ENCODE measurements around the gene CASQ2. TPM values are rescaled to one million over a fixed set of nuclear protein-coding genes. Genes with fewer than 3 reads are reported as not detected.

The CASQ2 gene
- total and polyA plus RNA-seq, 2 of the 13 experiments (the other 11 are each of a cell fraction or from before 2014, with no cell fraction given): not detected

DNA sequence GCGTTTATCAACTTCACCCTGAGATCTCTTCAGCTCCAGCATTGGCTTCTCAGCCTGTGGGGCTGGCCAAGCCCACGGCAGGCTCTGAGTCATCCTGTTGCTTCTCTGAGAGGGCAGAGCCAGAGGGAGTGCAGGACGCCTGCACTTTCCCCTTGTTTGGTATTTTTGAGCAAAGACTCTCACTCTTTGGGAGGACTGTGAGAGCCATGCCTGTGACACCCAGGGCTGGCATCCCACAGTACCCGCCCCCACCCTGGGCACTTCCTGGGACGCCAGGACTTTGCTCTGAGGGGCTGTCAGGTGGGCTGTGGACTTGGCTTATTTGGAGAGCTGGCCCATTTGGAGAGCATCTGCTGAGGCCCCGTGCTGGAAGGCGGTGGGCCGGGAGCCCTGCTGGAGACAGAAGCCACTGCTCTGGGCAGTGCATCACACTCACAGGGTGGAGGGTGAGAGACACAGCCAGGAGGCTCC is 89.3 kb downstream of the CASQ2 start:
- BruUV-seq (replicated peaks): no TSS peak
- no peaks in the 10 kb centered on the region for H3K79me2 ChIP-seq (ENCODE audit: insufficient read depth, low read length)
- DNase-seq (ENCODE audit: low spot score): no peak
- H3K9ac ChIP-seq (ENCODE audit: insufficient read depth, low read depth, low read length): no peak overlapping the region
- H4K20me1 ChIP-seq (ENCODE audit: insufficient read depth, low read length): no peaks in the 10 kb centered on the region
- H3K27ac ChIP-seq (ENCODE audit: extremely low read length, insufficient read depth, low read length): no peak overlapping the region
- ChIA-PET POLR2A (no interaction called here), CTCF (ENCODE audit: low intra/inter-chr PET ratio, low total read pairs) (no interaction called here)
- no peaks in the 10 kb centered on the region for H3K27me3 ChIP-seq (ENCODE audit: control insufficient read depth in 1 of 2, insufficient read depth in 2 of 2, low read length in 2 of 2)
- no peak overlapping the region for H3K4me2 ChIP-seq (ENCODE audit: low read depth, low read length)
- no peak overlapping the region for H2AFZ ChIP-seq (ENCODE audit: low read length)
- no peak overlapping the region for H3K4me3 ChIP-seq (replicated peaks in 1 of 3; ENCODE audit: insufficient read depth in 1 of 3, low read depth in 2 of 3, low read length in 3 of 3)
- H3K9me3 ChIP-seq (ENCODE audit: low read length): no peaks in the 10 kb centered on the region
- peaks cover 2 to 23% of the 10 kb centered on the region in 2 experiments; a peak in 4 of 5 replicates for H3K36me3 ChIP-seq (replicated peaks in 1 of 2; ENCODE audit: control insufficient read depth in 1 of 2, insufficient read depth in 2 of 2, low read length in 2 of 2)
- no peak for ATAC-seq
- 100% methylated on average over 6 of the region's 8 CpGs for WGBS (ENCODE audit: low lambda C conversion rate)
- H3K4me1 ChIP-seq (ENCODE audit: insufficient read depth, low read length): no peaks in the 10 kb centered on the region
- intact Hi-C loops (cut with micrococcal nuclease; ENCODE audit: unreplicated experiment): no loop called here
- no peak for FAIRE-seq
- in situ Hi-C loops (cut with HindIII; ENCODE audit: extremely low pct_ligation_motif_present, low pct_unique_long_range_greater_than_20kb): no loop called here
- no peak for TF ChIP-seq ARNT2 (CRISPR knock-in tag; IDR thresholded peaks at IDR 0.05; ENCODE audit: low read depth)
- TF ChIP-seq ZNF263 (CRISPR knock-in tag; IDR thresholded peaks at IDR 0.05): no peak
- TF ChIP-seq ZNF333 (CRISPR knock-in tag; IDR thresholded peaks at IDR 0.05; ENCODE audit: borderline replicate concordance): no peak
- TF ChIP-seq ZNF329 (CRISPR knock-in tag; IDR thresholded peaks at IDR 0.05; ENCODE audit: low read depth): no peak
- TF ChIP-seq ZFP41 (CRISPR knock-in tag; IDR thresholded peaks at IDR 0.05; ENCODE audit: borderline replicate concordance): no peak
- TF ChIP-seq, protein P1, sequence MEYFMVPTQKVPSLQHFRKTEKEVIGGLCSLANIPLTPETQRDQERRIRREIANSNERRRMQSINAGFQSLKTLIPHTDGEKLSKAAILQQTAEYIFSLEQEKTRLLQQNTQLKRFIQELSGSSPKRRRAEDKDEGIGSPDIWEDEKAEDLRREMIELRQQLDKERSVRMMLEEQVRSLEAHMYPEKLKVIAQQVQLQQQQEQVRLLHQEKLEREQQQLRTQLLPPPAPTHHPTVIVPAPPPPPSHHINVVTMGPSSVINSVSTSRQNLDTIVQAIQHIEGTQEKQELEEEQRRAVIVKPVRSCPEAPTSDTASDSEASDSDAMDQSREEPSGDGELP (IDR thresholded peaks at IDR 0.05; ENCODE audit: borderline replicate concordance, low read depth): no peak
- no peak for TF ChIP-seq ZNF781 (CRISPR knock-in tag; IDR thresholded peaks at IDR 0.05; ENCODE audit: borderline replicate concordance, not compliant biosample characterization)
- TF ChIP-seq NR1H2 (CRISPR knock-in tag; IDR thresholded peaks at IDR 0.05; ENCODE audit: borderline replicate concordance, low read depth): no peak
- TF ChIP-seq, protein P2, sequence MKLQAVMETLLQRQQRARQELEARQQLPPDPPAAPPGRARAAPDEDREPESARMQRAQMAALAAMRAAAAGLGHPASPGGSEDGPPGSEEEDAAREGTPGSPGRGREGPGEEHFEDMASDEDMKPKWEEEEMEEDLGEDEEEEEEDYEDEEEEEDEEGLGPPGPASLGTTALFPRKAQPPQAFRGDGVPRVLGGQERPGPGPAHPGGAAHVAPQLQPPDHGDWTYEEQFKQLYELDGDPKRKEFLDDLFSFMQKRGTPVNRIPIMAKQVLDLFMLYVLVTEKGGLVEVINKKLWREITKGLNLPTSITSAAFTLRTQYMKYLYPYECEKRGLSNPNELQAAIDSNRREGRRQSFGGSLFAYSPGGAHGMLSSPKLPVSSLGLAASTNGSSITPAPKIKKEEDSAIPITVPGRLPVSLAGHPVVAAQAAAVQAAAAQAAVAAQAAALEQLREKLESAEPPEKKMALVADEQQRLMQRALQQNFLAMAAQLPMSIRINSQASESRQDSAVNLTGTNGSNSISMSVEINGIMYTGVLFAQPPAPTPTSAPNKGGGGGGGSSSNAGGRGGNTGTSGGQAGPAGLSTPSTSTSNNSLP (IDR thresholded peaks at IDR 0.05; ENCODE audit: low read depth, low read length): no peak
- TF ChIP-seq, protein P3, sequence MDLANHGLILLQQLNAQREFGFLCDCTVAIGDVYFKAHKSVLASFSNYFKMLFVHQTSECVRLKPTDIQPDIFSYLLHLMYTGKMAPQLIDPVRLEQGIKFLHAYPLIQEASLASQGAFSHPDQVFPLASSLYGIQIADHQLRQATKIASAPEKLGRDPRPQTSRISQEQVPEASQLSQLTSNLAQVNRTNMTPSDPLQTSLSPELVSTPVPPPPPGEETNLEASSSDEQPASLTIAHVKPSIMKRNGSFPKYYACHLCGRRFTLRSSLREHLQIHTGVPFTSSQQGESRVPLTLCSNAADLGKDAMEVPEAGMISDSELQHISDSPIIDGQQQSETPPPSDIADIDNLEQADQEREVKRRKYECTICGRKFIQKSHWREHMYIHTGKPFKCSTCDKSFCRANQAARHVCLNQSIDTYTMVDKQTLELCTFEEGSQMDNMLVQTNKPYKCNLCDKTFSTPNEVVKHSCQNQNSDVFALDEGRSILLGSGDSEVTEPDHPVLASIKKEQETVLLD (CRISPR knock-in tag; IDR thresholded peaks at IDR 0.05; ENCODE audit: low read depth): no peak
- TF ChIP-seq ZBTB7B (CRISPR knock-in tag; IDR thresholded peaks at IDR 0.05): no peak
- TF ChIP-seq, protein P4, sequence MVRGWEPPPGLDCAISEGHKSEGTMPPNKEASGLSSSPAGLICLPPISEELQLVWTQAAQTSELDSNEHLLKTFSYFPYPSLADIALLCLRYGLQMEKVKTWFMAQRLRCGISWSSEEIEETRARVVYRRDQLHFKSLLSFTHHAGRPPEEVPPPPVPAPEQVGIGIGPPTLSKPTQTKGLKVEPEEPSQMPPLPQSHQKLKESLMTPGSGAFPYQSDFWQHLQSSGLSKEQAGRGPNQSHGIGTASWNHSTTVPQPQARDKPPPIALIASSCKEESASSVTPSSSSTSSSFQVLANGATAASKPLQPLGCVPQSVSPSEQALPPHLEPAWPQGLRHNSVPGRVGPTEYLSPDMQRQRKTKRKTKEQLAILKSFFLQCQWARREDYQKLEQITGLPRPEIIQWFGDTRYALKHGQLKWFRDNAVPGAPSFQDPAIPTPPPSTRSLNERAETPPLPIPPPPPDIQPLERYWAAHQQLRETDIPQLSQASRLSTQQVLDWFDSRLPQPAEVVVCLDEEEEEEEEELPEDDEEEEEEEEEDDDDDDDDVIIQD (CRISPR knock-in tag; IDR thresholded peaks at IDR 0.05; ENCODE audit: low read depth): no peak
- TF ChIP-seq, protein P5, sequence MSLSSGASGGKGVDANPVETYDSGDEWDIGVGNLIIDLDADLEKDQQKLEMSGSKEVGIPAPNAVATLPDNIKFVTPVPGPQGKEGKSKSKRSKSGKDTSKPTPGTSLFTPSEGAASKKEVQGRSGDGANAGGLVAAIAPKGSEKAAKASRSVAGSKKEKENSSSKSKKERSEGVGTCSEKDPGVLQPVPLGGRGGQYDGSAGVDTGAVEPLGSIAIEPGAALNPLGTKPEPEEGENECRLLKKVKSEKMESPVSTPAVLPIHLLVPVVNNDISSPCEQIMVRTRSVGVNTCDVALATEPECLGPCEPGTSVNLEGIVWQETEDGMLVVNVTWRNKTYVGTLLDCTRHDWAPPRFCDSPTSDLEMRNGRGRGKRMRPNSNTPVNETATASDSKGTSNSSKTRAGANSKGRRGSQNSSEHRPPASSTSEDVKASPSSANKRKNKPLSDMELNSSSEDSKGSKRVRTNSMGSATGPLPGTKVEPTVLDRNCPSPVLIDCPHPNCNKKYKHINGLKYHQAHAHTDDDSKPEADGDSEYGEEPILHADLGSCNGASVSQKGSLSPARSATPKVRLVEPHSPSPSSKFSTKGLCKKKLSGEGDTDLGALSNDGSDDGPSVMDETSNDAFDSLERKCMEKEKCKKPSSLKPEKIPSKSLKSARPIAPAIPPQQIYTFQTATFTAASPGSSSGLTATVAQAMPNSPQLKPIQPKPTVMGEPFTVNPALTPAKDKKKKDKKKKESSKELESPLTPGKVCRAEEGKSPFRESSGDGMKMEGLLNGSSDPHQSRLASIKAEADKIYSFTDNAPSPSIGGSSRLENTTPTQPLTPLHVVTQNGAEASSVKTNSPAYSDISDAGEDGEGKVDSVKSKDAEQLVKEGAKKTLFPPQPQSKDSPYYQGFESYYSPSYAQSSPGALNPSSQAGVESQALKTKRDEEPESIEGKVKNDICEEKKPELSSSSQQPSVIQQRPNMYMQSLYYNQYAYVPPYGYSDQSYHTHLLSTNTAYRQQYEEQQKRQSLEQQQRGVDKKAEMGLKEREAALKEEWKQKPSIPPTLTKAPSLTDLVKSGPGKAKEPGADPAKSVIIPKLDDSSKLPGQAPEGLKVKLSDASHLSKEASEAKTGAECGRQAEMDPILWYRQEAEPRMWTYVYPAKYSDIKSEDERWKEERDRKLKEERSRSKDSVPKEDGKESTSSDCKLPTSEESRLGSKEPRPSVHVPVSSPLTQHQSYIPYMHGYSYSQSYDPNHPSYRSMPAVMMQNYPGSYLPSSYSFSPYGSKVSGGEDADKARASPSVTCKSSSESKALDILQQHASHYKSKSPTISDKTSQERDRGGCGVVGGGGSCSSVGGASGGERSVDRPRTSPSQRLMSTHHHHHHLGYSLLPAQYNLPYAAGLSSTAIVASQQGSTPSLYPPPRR (CRISPR knock-in tag; IDR thresholded peaks at IDR 0.05; ENCODE audit: borderline replicate concordance): no peak
- no peak for TF ChIP-seq ZNF24 (IDR thresholded peaks at IDR 0.05)
